Measurements from ENCODE around the gene EEF1AKMT4.

DNA sequence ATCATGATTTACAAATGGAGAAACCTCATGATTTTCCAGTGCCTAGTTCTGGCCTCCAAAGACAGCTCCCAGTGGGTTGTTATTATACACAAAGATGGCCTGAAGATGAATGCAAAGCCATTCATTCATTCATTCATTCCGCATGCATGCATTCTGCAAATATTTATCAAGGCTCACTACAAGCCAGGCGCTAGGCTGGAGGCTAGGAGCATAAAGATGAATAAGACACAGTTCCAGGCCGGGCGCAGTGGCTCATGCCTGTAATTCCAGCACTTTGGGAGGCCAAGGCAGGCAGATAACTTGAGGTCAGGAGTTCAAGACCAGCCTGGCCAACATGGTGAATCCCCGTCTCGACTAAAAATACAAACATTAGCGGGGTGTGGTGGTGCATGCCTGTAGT lies 47.1 kb downstream of the EEF1AKMT4 start:
- TF ChIP-seq, protein P1, sequence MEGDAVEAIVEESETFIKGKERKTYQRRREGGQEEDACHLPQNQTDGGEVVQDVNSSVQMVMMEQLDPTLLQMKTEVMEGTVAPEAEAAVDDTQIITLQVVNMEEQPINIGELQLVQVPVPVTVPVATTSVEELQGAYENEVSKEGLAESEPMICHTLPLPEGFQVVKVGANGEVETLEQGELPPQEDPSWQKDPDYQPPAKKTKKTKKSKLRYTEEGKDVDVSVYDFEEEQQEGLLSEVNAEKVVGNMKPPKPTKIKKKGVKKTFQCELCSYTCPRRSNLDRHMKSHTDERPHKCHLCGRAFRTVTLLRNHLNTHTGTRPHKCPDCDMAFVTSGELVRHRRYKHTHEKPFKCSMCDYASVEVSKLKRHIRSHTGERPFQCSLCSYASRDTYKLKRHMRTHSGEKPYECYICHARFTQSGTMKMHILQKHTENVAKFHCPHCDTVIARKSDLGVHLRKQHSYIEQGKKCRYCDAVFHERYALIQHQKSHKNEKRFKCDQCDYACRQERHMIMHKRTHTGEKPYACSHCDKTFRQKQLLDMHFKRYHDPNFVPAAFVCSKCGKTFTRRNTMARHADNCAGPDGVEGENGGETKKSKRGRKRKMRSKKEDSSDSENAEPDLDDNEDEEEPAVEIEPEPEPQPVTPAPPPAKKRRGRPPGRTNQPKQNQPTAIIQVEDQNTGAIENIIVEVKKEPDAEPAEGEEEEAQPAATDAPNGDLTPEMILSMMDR (IDR thresholded peaks at IDR 0.05) = no peak
- TF ChIP-seq POLR2AphosphoS5 (IDR thresholded peaks at IDR 0.05) = no peak
